Sigmoid colon (tissue), 4 donors: Measurements from ENCODE around the gene F3.

Experiments used
- EP300 ChIP-seq, 4 donors: sonication (generic); formaldehyde crosslinking; IDR thresholded peaks; one replicate each; pipeline ENCODE4 v1.6.1; 2017; ENCODE audit warnings: antibody characterized with exemption in 4 of 4
- POLR2A ChIP-seq, 2 donors: fragments of 450-650 bp; IDR thresholded peaks; one replicate each; pipeline ENCODE4 v1.6.1; 2016; ENCODE audit warnings: antibody characterized with exemption in 2 of 2, mild to moderate bottlenecking in 2 of 2, moderate library complexity in 2 of 2
- POLR2AphosphoS5 ChIP-seq, 4 donors: sonication (generic); formaldehyde crosslinking; IDR thresholded peaks; one replicate each; pipeline ENCODE4 v1.6.1; 2017; ENCODE audit warnings: antibody characterized with exemption in 4 of 4
- TF ChIP-seq, protein P1 (sequence below), 4 experiments: fragments of 450-650 bp in 3 of 4; fragments of 200-600 bp in 1 of 4; IDR thresholded peaks; one replicate each; pipeline ENCODE4 v1.5.1; 2016 to 2019; ENCODE audit warnings: antibody characterized with exemption in 4 of 4, mild to moderate bottlenecking in 3 of 4, moderate library complexity in 2 of 4

DNA sequence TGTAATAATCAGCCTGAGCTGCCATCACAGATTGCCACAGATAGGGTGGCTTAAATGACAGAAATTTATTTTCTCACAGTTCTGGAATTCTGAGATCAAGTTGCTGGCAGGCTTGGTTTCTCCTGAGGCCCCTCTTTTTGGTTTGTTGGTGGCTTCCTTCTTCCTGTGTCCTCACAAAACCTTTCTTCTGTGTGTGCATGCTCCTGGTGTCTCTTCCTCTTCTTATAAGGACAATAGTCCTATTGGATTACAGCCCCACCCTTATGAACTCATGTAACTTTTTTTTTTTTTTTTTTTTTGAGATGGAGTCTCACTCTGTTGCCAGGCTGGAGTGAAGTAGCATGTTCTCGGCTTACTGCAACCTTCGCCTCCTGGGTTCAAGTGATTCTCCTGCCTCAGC, 41.0 kb upstream of the F3 start:
- TF ChIP-seq, protein P1, sequence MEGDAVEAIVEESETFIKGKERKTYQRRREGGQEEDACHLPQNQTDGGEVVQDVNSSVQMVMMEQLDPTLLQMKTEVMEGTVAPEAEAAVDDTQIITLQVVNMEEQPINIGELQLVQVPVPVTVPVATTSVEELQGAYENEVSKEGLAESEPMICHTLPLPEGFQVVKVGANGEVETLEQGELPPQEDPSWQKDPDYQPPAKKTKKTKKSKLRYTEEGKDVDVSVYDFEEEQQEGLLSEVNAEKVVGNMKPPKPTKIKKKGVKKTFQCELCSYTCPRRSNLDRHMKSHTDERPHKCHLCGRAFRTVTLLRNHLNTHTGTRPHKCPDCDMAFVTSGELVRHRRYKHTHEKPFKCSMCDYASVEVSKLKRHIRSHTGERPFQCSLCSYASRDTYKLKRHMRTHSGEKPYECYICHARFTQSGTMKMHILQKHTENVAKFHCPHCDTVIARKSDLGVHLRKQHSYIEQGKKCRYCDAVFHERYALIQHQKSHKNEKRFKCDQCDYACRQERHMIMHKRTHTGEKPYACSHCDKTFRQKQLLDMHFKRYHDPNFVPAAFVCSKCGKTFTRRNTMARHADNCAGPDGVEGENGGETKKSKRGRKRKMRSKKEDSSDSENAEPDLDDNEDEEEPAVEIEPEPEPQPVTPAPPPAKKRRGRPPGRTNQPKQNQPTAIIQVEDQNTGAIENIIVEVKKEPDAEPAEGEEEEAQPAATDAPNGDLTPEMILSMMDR (IDR thresholded peaks at IDR 0.05) = no peak
- TF ChIP-seq POLR2A (IDR thresholded peaks at IDR 0.05) (no peak), EP300 (IDR thresholded peaks at IDR 0.05) (no peak), POLR2AphosphoS5 (IDR thresholded peaks at IDR 0.05) (no peak)
